GM23338 (cell line): ENCODE data around the gene TRAPPC10. TPM values are rescaled to one million over a fixed set of nuclear protein-coding genes. Genes with fewer than 3 reads are reported as not detected.

Source experiments
- ATAC-seq: fragments of 200-7000 bp; cut with Tn5 transposase; 3 replicates; pipeline ENCODE4 v1.9.1; 2020
- DNase-seq: peaks from one replicate; pipeline ENCODE4 v3.0.0-alpha.2; 2015; ENCODE audit warnings: low spot score
- H2AFZ ChIP-seq: fragments of 200-600 bp; sonication (generic); 2 replicates; pipeline ENCODE4 v1.8.0; 2016; ENCODE audit warnings: antibody characterized with exemption, mild to moderate bottlenecking, moderate library complexity
- H3F3A ChIP-seq: fragments of 200-600 bp; sonication (generic); replicated peaks from 2 replicates; pipeline ENCODE4 v1.8.0; 2017; ENCODE audit warnings: antibody characterized with exemption, mixed run types, low read depth
- H3K27ac ChIP-seq: fragments of 200-600 bp; sonication (generic); 2 replicates; pipeline ENCODE4 v1.6.1; 2016; ENCODE audit warnings: low read depth
- H3K27me3 ChIP-seq: fragments of 200-600 bp; sonication (generic); 2 replicates; pipeline ENCODE4 v1.8.0; 2016; ENCODE audit warnings: mild to moderate bottlenecking, mixed run types, moderate library complexity; ENCODE audit not compliant: insufficient read depth
- H3K36me3 ChIP-seq: fragments of 200-600 bp; sonication (generic); 2 replicates; pipeline ENCODE4 v1.8.0; 2016; ENCODE audit warnings: mild to moderate bottlenecking; ENCODE audit not compliant: insufficient read depth
- H3K4me1 ChIP-seq: fragments of 200-600 bp; sonication (generic); 2 replicates; pipeline ENCODE4 v1.8.0; 2016; ENCODE audit warnings: mild to moderate bottlenecking, moderate library complexity; ENCODE audit not compliant: insufficient read depth
- H3K4me2 ChIP-seq: fragments of 200-600 bp; sonication (generic); 2 replicates; pipeline ENCODE4 v1.7.1; 2017; ENCODE audit warnings: mixed run types
- H3K4me3 ChIP-seq: fragments of 200-600 bp; sonication (generic); 2 replicates; pipeline ENCODE4 v1.6.1; 2016; ENCODE audit warnings: mixed run types
- H3K79me2 ChIP-seq: fragments of 200-600 bp; sonication (generic); replicated peaks from 2 replicates; pipeline ENCODE4 v1.8.0; 2017; ENCODE audit warnings: mild to moderate bottlenecking; ENCODE audit not compliant: insufficient read depth
- H3K9me2 ChIP-seq: fragments of 200-600 bp; sonication (generic); 2 replicates; pipeline ENCODE4 v1.8.0; 2017; ENCODE audit not compliant: insufficient read depth
- H4K20me1 ChIP-seq: fragments of 200-600 bp; sonication (generic); replicated peaks from 2 replicates; pipeline ENCODE4 v1.8.0; 2017; ENCODE audit warnings: mild to moderate bottlenecking; ENCODE audit not compliant: insufficient read depth
- H3K27ac Mint-ChIP-seq: 2 replicates; pipeline ENCODE4 v1.8.0; 2020; ENCODE audit warnings: inconsistent platforms, mild to moderate bottlenecking, moderate library complexity, mixed read lengths
- H3K27me3 Mint-ChIP-seq: 3 replicates; pipeline ENCODE4 v1.8.0; 2022; ENCODE audit warnings: low read depth, mild to moderate bottlenecking, moderate library complexity, mixed read lengths, inconsistent platforms; ENCODE audit not compliant: insufficient read depth, poor library complexity
- H3K36me3 Mint-ChIP-seq: 3 replicates; pipeline ENCODE4 v1.8.0; 2021; ENCODE audit warnings: low read depth, mild to moderate bottlenecking, inconsistent platforms, moderate library complexity, mixed read lengths
- H3K4me1 Mint-ChIP-seq: 3 replicates; pipeline ENCODE4 v1.8.0; 2020; ENCODE audit warnings: mild to moderate bottlenecking, inconsistent platforms, mixed read lengths
- H3K4me3 Mint-ChIP-seq: 3 replicates; pipeline ENCODE4 v1.8.0; 2021; ENCODE audit warnings: moderate library complexity, mild to moderate bottlenecking, inconsistent platforms, mixed read lengths
- H3K9me3 Mint-ChIP-seq: 3 replicates; pipeline ENCODE4 v1.8.0; 2020; ENCODE audit warnings: moderate library complexity, mild to moderate bottlenecking, inconsistent platforms, mixed read lengths
- CREB1 ChIP-seq: fragments of 250-450 bp; sonication (Bioruptor Pico); IDR thresholded peaks from 2 replicates; pipeline ENCODE4 v1.5.0; 2020; ENCODE audit warnings: low read depth, mild to moderate bottlenecking, moderate library complexity
- EZH2 ChIP-seq: fragments of 200-600 bp; sonication (generic); IDR thresholded peaks from one replicate; pipeline ENCODE4 v1.8.0; 2017; ENCODE audit warnings: antibody characterized with exemption, mild to moderate bottlenecking, low read depth; ENCODE audit not compliant: unreplicated experiment
- EZH2phosphoT487 ChIP-seq: fragments of 200-600 bp; sonication (generic); IDR thresholded peaks from one replicate; pipeline ENCODE4 v1.8.1; 2018; ENCODE audit warnings: antibody characterized with exemption; ENCODE audit not compliant: unreplicated experiment
- JUNB ChIP-seq: IDR thresholded peaks from one replicate; pipeline ENCODE4 v1.6.1; 2016; ENCODE audit warnings: antibody characterized with exemption; ENCODE audit not compliant: unreplicated experiment
- NANOG ChIP-seq: IDR thresholded peaks from 2 replicates; pipeline ENCODE4 v1.6.1; 2016; ENCODE audit warnings: antibody characterized with exemption, borderline replicate concordance
- POLR2AphosphoS5 ChIP-seq: IDR thresholded peaks from 2 replicates; pipeline ENCODE4 v1.6.1; 2016; ENCODE audit warnings: antibody characterized with exemption, low read depth
- STAT1 ChIP-seq: IDR thresholded peaks from one replicate; pipeline ENCODE4 v1.6.1; 2016; ENCODE audit warnings: antibody characterized with exemption; ENCODE audit not compliant: unreplicated experiment
- ZNF114 ChIP-seq: fragments of 250-450 bp; sonication (Bioruptor Pico); IDR thresholded peaks from 2 replicates; pipeline ENCODE4 v1.5.0; 2020; ENCODE audit warnings: mild to moderate bottlenecking, moderate library complexity
- ZNF331 ChIP-seq: fragments of 250-450 bp; sonication (Bioruptor Pico); IDR thresholded peaks from 2 replicates; pipeline ENCODE4 v1.5.0; 2020; ENCODE audit warnings: low read depth, mild to moderate bottlenecking, moderate library complexity
- polyA plus RNA-seq: library from polyadenylated mRNA; unstranded; fragments of >200 nt; fragmentation: Nextera tagmentation; extraction: Ambion mirVana; gene quantifications from 2 replicates; pipeline ENCODE4 v1.2.1, GENCODE V29; 2016
- total RNA-seq: library from RNA; depleted of rRNA; stranded (reverse); fragments of >200 nt; shearing (Covaris generic); gene quantifications from 2 replicates; pipeline ENCODE4 v1.2.3, GENCODE V29; 2014
- TF ChIP-seq, protein P1 (sequence below), 2 experiments: fragments of 200-600 bp in 1 of 2; sonication (generic) in 1 of 2; conservative IDR thresholded peaks; 2 replicates each; pipeline versions ENCODE4 v1.5.1 to v1.6.1; 2016 to 2017; ENCODE audit warnings: antibody characterized with exemption in 2 of 2, low read depth in 2 of 2, mild to moderate bottlenecking in 2 of 2, moderate library complexity in 1 of 2
- TF ChIP-seq, protein P2 (sequence below): fragments of 250-450 bp; sonication (Bioruptor Pico); IDR thresholded peaks from 2 replicates; pipeline ENCODE4 v1.5.0; 2020; ENCODE audit warnings: mild to moderate bottlenecking, moderate library complexity
- TF ChIP-seq, protein P3 (sequence below): IDR thresholded peaks from 2 replicates; pipeline ENCODE4 v1.6.1; 2016; ENCODE audit warnings: antibody characterized with exemption
- TF ChIP-seq, protein P4 (sequence below): IDR thresholded peaks from one replicate; pipeline ENCODE4 v1.6.1; 2018; ENCODE audit warnings: antibody characterized with exemption; ENCODE audit not compliant: unreplicated experiment

The TRAPPC10 gene
- total and polyA plus RNA-seq, 2 experiments from 2014 or later = 14.0 to 27.1 TPM

DNA sequence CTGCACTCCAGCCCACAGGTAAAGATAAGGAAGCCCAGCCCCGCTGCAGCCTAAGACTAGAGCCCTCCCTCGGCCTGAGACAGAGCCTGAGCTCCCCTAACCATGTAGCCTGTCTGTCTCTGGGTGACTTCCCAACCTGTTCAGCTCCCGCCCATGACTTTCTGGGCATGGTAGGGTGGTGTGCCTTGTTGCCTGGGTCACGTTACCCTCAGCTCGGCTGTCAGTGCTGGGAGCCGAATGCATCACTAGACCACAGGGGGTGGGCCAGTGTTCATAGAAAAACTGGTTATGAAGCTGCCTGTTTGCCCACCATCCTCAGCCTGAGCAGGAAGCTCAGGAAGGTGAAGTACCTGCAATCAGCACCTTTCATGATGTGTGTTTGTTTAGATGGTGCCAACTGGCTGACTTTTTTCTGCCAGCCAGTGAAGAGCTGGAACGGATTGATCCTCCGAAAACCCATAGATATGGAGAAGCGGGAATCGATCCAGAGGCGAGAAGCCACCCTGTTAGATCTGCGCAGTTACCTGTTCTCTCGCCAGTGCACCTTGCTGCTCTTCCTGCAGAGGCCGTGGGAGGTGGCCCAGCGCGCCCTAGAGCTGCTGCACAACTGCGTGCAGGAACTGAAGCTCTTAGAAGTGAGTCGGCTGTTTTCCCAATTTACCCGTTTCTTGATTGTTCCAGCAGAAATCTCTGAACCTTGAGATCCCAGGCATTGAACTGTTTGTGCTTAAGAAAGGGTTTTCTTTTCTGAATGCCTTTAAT is 51.2 kb downstream of the TRAPPC10 start:
- H3K9me2 ChIP-seq = no peaks in the 10 kb centered on the region
- H3F3A ChIP-seq = no peaks in the 10 kb centered on the region
- DNase-seq (no peak), ATAC-seq (no peak)
- H3K4me2 ChIP-seq = no peak overlapping the region
- Mint-ChIP-seq H3K27me3 (peaks cover 2% of the 10 kb centered on the region), H3K36me3 (peaks cover 33% of the 10 kb centered on the region), H3K27ac (no peak overlapping the region), H3K9me3 (no peaks in the 10 kb centered on the region), H3K4me1 (peaks cover 6% of the 10 kb centered on the region), H3K4me3 (no peak overlapping the region)
- H3K36me3 ChIP-seq = peaks cover 26% of the 10 kb centered on the region
- TF ChIP-seq, protein P1, sequence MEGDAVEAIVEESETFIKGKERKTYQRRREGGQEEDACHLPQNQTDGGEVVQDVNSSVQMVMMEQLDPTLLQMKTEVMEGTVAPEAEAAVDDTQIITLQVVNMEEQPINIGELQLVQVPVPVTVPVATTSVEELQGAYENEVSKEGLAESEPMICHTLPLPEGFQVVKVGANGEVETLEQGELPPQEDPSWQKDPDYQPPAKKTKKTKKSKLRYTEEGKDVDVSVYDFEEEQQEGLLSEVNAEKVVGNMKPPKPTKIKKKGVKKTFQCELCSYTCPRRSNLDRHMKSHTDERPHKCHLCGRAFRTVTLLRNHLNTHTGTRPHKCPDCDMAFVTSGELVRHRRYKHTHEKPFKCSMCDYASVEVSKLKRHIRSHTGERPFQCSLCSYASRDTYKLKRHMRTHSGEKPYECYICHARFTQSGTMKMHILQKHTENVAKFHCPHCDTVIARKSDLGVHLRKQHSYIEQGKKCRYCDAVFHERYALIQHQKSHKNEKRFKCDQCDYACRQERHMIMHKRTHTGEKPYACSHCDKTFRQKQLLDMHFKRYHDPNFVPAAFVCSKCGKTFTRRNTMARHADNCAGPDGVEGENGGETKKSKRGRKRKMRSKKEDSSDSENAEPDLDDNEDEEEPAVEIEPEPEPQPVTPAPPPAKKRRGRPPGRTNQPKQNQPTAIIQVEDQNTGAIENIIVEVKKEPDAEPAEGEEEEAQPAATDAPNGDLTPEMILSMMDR (conservative IDR thresholded peaks at IDR 0.05; ENCODE audit: low read depth in 2 of 2) = no peak
- TF ChIP-seq ZNF114 (CRISPR knock-in tag) (no peak), EZH2 (no peak), NANOG (no peak), JUNB (no peak), CREB1 (CRISPR knock-in tag) (no peak), EZH2phosphoT487 (no peak), ZNF331 (CRISPR knock-in tag) (no peak), STAT1 (no peak), POLR2AphosphoS5 (no peak)
- TF ChIP-seq, protein P2, sequence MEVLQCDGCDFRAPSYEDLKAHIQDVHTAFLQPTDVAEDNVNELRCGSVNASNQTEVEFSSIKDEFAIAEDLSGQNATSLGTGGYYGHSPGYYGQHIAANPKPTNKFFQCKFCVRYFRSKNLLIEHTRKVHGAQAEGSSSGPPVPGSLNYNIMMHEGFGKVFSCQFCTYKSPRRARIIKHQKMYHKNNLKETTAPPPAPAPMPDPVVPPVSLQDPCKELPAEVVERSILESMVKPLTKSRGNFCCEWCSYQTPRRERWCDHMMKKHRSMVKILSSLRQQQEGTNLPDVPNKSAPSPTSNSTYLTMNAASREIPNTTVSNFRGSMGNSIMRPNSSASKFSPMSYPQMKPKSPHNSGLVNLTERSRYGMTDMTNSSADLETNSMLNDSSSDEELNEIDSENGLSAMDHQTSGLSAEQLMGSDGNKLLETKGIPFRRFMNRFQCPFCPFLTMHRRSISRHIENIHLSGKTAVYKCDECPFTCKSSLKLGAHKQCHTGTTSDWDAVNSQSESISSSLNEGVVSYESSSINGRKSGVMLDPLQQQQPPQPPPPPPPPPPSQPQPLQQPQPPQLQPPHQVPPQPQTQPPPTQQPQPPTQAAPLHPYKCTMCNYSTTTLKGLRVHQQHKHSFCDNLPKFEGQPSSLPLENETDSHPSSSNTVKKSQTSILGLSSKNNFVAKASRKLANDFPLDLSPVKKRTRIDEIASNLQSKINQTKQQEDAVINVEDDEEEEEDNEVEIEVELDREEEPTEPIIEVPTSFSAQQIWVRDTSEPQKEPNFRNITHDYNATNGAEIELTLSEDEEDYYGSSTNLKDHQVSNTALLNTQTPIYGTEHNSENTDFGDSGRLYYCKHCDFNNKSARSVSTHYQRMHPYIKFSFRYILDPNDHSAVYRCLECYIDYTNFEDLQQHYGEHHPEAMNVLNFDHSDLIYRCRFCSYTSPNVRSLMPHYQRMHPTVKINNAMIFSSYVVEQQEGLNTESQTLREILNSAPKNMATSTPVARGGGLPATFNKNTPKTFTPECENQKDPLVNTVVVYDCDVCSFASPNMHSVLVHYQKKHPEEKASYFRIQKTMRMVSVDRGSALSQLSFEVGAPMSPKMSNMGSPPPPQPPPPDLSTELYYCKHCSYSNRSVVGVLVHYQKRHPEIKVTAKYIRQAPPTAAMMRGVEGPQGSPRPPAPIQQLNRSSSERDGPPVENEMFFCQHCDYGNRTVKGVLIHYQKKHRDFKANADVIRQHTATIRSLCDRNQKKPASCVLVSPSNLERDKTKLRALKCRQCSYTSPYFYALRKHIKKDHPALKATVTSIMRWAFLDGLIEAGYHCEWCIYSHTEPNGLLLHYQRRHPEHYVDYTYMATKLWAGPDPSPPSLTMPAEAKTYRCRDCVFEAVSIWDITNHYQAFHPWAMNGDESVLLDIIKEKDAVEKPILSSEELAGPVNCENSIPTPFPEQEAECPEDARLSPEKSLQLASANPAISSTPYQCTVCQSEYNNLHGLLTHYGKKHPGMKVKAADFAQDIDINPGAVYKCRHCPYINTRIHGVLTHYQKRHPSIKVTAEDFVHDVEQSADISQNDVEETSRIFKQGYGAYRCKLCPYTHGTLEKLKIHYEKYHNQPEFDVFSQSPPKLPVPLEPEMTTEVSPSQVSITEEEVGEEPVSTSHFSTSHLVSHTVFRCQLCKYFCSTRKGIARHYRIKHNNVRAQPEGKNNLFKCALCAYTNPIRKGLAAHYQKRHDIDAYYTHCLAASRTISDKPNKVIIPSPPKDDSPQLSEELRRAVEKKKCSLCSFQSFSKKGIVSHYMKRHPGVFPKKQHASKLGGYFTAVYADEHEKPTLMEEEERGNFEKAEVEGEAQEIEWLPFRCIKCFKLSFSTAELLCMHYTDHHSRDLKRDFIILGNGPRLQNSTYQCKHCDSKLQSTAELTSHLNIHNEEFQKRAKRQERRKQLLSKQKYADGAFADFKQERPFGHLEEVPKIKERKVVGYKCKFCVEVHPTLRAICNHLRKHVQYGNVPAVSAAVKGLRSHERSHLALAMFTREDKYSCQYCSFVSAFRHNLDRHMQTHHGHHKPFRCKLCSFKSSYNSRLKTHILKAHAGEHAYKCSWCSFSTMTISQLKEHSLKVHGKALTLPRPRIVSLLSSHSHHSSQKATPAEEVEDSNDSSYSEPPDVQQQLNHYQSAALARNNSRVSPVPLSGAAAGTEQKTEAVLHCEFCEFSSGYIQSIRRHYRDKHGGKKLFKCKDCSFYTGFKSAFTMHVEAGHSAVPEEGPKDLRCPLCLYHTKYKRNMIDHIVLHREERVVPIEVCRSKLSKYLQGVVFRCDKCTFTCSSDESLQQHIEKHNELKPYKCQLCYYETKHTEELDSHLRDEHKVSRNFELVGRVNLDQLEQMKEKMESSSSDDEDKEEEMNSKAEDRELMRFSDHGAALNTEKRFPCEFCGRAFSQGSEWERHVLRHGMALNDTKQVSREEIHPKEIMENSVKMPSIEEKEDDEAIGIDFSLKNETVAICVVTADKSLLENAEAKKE = no peak
- TF ChIP-seq, protein P3, sequence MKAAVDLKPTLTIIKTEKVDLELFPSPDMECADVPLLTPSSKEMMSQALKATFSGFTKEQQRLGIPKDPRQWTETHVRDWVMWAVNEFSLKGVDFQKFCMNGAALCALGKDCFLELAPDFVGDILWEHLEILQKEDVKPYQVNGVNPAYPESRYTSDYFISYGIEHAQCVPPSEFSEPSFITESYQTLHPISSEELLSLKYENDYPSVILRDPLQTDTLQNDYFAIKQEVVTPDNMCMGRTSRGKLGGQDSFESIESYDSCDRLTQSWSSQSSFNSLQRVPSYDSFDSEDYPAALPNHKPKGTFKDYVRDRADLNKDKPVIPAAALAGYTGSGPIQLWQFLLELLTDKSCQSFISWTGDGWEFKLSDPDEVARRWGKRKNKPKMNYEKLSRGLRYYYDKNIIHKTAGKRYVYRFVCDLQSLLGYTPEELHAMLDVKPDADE = no peak
- TF ChIP-seq, protein P4, sequence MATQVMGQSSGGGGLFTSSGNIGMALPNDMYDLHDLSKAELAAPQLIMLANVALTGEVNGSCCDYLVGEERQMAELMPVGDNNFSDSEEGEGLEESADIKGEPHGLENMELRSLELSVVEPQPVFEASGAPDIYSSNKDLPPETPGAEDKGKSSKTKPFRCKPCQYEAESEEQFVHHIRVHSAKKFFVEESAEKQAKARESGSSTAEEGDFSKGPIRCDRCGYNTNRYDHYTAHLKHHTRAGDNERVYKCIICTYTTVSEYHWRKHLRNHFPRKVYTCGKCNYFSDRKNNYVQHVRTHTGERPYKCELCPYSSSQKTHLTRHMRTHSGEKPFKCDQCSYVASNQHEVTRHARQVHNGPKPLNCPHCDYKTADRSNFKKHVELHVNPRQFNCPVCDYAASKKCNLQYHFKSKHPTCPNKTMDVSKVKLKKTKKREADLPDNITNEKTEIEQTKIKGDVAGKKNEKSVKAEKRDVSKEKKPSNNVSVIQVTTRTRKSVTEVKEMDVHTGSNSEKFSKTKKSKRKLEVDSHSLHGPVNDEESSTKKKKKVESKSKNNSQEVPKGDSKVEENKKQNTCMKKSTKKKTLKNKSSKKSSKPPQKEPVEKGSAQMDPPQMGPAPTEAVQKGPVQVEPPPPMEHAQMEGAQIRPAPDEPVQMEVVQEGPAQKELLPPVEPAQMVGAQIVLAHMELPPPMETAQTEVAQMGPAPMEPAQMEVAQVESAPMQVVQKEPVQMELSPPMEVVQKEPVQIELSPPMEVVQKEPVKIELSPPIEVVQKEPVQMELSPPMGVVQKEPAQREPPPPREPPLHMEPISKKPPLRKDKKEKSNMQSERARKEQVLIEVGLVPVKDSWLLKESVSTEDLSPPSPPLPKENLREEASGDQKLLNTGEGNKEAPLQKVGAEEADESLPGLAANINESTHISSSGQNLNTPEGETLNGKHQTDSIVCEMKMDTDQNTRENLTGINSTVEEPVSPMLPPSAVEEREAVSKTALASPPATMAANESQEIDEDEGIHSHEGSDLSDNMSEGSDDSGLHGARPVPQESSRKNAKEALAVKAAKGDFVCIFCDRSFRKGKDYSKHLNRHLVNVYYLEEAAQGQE = no peak
- peaks cover 6% of the 10 kb centered on the region for H4K20me1 ChIP-seq
- H3K4me3 ChIP-seq = no peak overlapping the region
- no peaks in the 10 kb centered on the region for H3K27me3 ChIP-seq
- peaks cover 9% of the 10 kb centered on the region for H3K79me2 ChIP-seq
- no peak overlapping the region for H3K27ac ChIP-seq
- no peak overlapping the region for H2AFZ ChIP-seq
- no peaks in the 10 kb centered on the region for H3K4me1 ChIP-seq
